ENCODE measurements around the gene RGS8. TPM values are rescaled to one million over a fixed set of nuclear protein-coding genes. Genes with fewer than 3 reads are reported as not detected.

The RGS8 gene
- total and polyA plus RNA-seq, 10 of the 15 experiments (the other 5 are each of a cell fraction or from before 2014, with no cell fraction given): 0.03 to 0.62 (median 0.33) TPM

DNA sequence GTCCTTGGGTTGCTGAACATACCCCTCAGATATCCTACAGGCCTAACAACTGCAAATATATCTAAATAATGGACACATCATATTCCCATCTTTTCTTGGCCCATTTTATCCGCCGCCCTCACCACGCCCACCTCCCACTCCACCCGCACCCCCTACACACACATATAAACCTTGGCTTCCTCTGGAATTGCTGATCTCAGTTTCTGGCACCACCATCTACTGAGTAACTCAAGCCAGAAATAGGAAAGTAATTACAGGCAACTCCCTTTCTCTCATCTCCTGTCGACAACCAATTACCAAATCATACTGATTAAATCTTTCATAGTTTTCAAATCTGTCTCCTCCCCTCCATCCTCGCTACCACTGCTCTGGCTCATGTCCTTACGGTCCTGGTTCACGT is 4.7 kb downstream of the RGS8 start (continued):
- TF ChIP-seq GABPA (IDR thresholded peaks at IDR 0.05; ENCODE audit: low read depth): no peak
- TF ChIP-seq E2F4 (IDR thresholded peaks at IDR 0.05; ENCODE audit: low read depth, low read length): no peak
- no peak for TF ChIP-seq IRF4 (IDR thresholded peaks at IDR 0.05; ENCODE audit: low read depth, low read length)
- no peak for TF ChIP-seq YBX1 (IDR thresholded peaks at IDR 0.05)

DNA sequence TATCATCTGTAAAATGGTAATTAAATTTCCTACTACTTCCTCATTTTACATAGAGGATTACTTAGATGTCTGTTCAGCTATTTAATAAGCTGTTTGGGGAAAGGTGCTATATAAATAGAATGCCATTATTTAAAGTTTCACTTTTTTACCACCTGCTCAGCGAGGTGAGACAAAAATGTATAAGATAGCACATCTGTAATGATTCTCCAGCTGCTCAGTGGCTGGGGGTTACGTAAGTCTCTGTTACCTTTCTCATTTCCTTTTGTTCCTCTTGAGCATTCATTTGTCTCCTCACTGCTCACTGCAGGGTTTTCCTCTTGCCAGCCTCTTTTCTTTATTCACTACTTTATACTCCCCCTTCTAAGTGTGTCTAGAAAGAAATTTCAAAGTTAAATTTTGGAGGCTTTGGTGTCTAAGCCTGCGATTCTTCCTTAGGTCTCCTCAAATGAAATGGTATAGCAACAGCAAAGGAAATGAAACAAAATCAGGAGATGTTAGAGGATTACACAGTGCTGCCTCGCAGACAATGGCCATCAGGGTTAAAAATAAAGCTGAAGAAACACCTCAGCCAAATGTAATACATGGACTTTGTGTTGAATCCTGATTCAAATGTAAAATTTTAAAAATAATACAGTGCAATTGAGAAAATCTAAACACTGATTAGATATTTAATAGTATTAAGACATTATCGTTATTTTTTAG is 6.8 kb downstream of the RGS8 start:
- in situ Hi-C loops (cut with MboI) (no loop called here), intact Hi-C loops (cut with micrococcal nuclease; ENCODE audit: unreplicated experiment) (loop anchor here (1.0 to 5.0 kb wide), 4 partner anchors 45 to 105 kb away; partner anchors contain the start of gene RGS16)
- RAD21 ChIA-PET (ENCODE audit: unreplicated experiment): interaction anchor here (0.9 to 6.3 kb wide), 22 partner anchors 11 to 111 kb away, joined by 3 to 65 read pairs (median 8); partner anchors contain the start of gene RGS16
- Histone ChIP-seq H3K9me3 (replicated peaks; ENCODE audit: control insufficient read depth, insufficient read depth, low read length) (no peaks in the 10 kb centered on the region), H3K27me3 (replicated peaks in 1 of 2; ENCODE audit: control insufficient read depth in 2 of 2, insufficient read depth in 2 of 2, low read length in 1 of 2) (no peaks in the 10 kb centered on the region), H3K4me3 (no peak overlapping the region), H3K36me3 (ENCODE audit: control insufficient read depth in 2 of 2, insufficient read depth in 2 of 2, low read length in 1 of 2) (no peaks in the 10 kb centered on the region), H3K79me2 (ENCODE audit: control insufficient read depth, insufficient read depth, low read length) (no peaks in the 10 kb centered on the region), H3K4me1 (ENCODE audit: control insufficient read depth, insufficient read depth, low read length) (peaks cover 36% of the 10 kb centered on the region; the same call in 1 of the 2 replicates), H2AFZ (ENCODE audit: control insufficient read depth, low read depth, low read length) (no peak overlapping the region), H3K4me2 (ENCODE audit: control insufficient read depth, insufficient read depth) (peak overlapping the region; percentile 59), H3K27ac (ENCODE audit: control insufficient read depth, insufficient read depth) (no peak overlapping the region), H3K9ac (ENCODE audit: control insufficient read depth, insufficient read depth, low read length) (no peak overlapping the region), H4K20me1 (ENCODE audit: control insufficient read depth, insufficient read depth) (no peaks in the 10 kb centered on the region)
- no TSS peak for BruUV-seq (replicated peaks)
- FAIRE-seq (peak; percentile 73), DNase-seq (ENCODE audit: low read depth, low spot score) (peak; percentile 61), ATAC-seq (peak; percentile 93)
- WGBS (ENCODE audit: insufficient coverage, insufficient replicate concordance, low lambda C conversion rate, missing lambda C conversion rate): 5% methylated on average over 5 of the region's 5 CpGs
- CTCF ChIA-PET: interaction anchor here (1.0 to 9.2 kb wide), 15 partner anchors 10 to 106 kb away, joined by 3 to 121 read pairs (median 8); partner anchors contain the start of gene RGS16
- POLR2A ChIA-PET: interaction anchor here (0.9 to 3.8 kb wide), 12 partner anchors 11 to 74 kb away, joined by 3 to 22 read pairs (median 5); no protein-coding TSS in a partner anchor
- SMC1A ChIA-PET (ENCODE audit: uncharacterized antibody, unreplicated experiment): interaction anchor here (0.8 to 8.2 kb wide), 27 partner anchors 13 to 249 kb away, joined by 3 to 106 read pairs (median 12); partner anchors contain the start of gene RGS16
- TF ChIP-seq PAX5 (IDR thresholded peaks at IDR 0.05; ENCODE audit: borderline replicate concordance, low read depth, low read length) (peak; percentile 84), ZNF687 (IDR thresholded peaks at IDR 0.05) (no peak), CEBPB (IDR thresholded peaks at IDR 0.05; ENCODE audit: borderline replicate concordance in 1 of 2, low read depth in 2 of 2, low read length in 2 of 2) (peak in 1 of 2 experiments; percentile 88; a peak in 1 of 4 replicates), EP300 (IDR thresholded peaks at IDR 0.05; ENCODE audit: borderline replicate concordance in 1 of 2, control insufficient read depth in 1 of 2, low read depth in 2 of 2, low read length in 2 of 2) (peak; percentile 78 to 79; a peak in 3 of 4 replicates), NR2F1 (conservative IDR thresholded peaks at IDR 0.05) (peak; percentile 36), CREM (IDR thresholded peaks at IDR 0.05; ENCODE audit: low read depth) (peak; percentile 66; the same call in 1 of the 2 replicates), SKIL (IDR thresholded peaks at IDR 0.05; ENCODE audit: low read depth, poor library complexity, severe bottlenecking) (peak; percentile 69), CREB1 (IDR thresholded peaks at IDR 0.05; ENCODE audit: low read depth) (peak; percentile 37; the same call in 1 of the 2 replicates), NFIC (IDR thresholded peaks at IDR 0.05; ENCODE audit: low read depth, low read length) (peak; percentile 85; the same call in 1 of the 2 replicates), EED (IDR thresholded peaks at IDR 0.05; ENCODE audit: low read depth) (peak; percentile 47)

Measured in GM12878 (cell line).